ENCODE measurements around the gene ENPP3. TPM values are rescaled to one million over a fixed set of nuclear protein-coding genes. Genes with fewer than 3 reads are reported as not detected.
"Not testable (repeated sequence)": the region's sequence is repeated elsewhere in the genome, so short reads cannot be mapped to it uniquely, and the experiment has no call there.

ENPP3 gene
- total RNA-seq, 1 donor from 2014 or later = 1.6 TPM

DNA sequence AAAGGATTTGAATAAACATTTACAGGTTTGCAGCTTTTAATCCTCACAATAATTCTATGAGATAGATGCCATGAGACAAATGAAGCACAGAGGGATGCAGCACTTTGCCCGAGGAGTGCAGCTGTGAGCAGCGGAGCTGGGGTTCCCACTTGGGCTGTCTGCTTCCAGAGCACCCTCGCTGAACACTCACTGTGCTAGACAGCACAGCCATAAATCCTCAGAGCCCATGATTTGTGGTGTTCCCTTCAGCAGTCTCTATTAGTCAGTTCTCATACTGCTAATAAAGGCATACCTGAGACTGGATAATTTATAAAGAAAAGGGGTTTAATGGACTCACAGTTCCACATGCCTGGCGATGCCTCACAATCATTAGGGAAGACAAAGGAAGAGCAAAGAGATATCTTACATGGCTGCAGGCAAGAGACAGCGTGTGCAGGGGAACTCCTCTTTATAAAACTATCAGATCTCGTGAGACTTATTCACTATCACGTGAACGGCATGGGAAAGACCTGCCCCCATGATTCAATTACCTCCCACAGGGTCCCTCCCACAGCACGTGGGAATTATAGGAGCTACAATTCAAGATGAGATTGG is 99.0 kb downstream of the ENPP3 start:
- no peak for DNase-seq (ENCODE audit: low spot score)

DNA sequence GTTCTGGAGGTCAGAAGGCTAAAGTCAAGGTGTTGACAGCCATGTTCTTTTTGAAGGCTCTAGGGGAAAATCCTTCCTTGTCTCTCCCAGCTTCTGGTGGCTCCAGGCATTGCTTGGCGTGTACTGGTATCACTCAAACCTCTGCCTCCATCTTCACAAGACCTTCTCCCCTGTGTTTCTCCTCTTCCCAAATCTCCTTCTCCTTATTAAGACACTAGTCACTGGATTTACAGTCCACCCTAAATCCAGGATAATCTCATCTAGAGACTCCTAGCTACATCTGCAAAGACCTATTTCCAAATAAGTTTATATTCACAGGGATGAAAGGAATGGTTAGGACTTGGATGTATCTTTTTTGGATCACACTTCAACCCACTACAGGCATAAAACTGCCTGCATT is 99.7 kb downstream of the ENPP3 start:
- no peak for DNase-seq (ENCODE audit: low spot score)

DNA sequence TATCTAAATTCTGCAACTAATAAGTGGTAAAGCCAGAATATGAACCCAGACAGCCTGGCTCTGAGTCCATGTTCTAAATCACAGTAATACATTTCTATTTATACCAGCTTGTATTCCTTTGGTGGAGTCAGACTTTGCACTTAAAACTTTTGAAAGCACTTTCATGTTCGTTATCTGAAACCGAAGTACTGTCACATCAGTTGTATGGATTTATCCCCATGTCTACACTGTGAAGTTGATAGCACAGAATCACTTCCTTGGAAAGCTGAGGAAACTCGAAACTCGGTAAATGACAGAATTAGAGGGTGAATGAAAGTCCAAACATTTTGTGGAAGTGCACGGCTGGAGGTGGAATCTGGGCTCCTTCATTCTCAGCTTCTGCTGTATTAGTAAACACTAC is 102.0 kb downstream of the ENPP3 start:
- no peak for DNase-seq (ENCODE audit: low spot score)

DNA sequence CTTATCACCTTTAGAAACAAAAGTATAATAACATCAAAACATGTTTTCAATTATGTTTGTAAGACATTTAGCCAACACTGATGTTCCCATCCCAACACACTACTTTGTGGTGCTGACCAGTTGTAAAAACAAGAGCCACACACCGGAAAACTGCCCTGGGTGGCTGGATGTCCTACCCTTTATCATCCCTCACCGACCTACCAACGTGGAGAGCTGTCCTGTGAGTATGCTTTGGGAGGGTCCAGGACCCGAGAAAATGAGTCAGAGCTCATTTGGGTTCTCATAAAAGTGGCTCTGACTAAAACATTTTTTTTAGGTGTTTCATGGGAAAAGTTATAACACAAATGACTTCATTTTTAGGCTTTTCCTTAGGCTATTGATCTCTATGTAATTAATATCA is 103.1 kb downstream of the ENPP3 start:
- DNase-seq (ENCODE audit: low spot score) = no peak

DNA sequence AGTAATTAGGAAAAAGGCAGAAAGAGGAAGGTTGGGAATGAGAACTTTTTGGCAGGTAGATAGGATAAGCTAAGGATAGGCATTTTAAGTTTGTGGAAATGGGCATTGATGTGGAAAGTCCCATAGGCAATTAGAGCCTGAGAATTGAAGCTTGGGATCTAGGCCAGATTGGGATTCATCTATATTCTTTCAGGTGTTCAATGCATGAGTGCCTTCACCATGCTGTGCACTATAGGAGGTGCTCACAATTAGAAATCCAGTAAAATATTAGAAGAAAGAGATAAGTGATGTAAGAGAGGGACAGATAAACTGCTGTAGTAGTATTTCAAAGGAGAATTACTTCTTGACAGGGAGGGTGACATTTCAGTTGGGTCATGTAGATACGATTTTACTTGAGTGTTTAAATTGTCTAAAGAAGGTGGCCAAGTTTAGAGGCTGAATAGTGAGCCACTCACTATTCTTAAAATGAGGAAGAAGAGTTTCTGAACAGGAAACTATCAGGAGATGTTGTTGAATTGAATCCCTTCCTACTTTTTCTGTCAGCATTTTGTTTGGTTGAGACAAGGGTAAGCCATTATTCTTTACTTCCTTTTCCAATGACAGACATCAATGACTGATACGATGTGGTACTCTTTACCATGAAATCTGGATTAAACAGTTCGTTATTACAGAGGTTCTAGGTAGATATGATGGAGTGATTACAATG is 104.7 kb downstream of the ENPP3 start:
- no peak for DNase-seq (ENCODE audit: low spot score)

DNA sequence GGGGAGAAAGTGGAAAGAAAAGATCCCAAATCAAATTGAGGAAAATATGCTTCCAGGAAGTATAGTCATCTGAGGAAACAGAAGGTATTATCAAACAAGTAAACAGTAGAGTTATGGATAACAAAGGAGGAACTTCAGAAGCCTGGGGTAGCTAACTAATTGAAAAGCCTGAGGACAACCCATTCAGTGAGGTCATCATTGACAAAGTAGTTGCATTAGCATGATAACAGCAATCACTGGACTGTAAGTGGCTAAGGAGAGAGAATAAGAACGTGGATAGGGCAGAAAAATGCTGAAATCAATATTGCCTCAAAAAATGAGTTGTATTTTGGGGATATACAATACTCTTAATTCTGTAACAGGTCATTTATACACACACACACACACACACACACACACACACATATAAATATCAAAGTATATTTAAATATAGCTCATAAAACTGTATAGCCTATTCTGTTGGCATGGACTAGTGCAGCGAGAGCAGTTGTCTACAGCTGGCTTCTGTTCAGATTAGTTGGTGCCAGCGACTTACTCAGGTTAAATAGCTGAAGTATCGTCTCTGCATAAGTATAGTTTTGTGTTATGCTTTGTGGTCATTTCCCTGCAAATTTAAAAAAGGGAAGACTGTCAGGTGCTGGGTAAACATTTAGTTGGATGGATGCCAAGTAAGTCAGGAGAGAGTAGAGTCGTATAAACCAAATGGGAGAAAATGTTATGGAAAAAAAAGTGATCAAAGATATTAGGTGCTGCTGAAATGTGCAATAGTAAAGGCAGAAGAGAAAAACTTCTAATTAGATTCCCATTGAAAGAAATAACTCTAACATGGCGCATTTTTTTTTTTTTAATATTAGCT is 107.6 kb downstream of the ENPP3 start:
- no peak for DNase-seq (ENCODE audit: low spot score)

DNA sequence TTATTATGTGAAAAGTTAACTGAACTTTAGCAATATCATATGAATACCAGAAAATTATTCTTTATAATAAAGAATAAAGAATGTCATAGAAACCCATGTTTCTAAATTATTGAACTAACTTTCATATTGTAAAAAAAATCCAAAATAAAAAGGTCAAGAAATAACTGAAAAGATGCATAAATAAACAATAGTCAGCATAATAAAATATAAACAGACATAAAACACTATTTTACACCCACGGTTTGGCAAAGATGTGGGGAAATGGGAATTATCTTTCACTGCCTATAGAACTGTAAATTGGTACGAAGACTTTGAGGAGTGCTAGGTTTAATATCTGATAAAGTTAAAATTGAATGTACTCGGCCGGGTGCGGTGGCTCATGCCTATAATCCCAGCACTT is 108.4 kb downstream of the ENPP3 start:
- DNase-seq (ENCODE audit: low spot score) = no peak

DNA sequence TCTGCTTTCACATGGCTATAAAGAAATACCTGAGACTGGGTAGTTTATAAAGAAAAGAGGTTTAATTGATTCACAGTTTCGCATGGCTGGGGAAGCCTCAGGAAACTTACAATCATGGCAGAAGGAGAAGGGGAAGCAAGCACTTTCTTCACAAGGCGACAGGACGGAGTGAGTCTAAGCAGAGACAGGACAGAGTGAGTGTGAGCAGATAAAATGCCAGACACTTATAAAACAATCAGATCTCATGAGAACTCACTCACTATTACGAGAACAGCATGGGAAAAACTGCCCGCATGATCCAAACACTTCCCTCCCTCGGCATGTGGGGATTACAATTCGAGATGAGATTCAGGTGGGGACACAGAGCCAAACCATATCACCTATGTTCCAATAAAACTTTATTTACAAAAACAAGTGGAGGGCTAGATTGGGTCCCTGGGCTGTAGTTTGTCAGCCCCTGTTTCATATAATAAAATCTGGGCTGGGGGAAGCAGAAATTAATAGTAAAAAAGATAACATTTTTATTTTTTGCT is 110.8 kb downstream of the ENPP3 start:
- DNase-seq (ENCODE audit: low spot score) = no peak

DNA sequence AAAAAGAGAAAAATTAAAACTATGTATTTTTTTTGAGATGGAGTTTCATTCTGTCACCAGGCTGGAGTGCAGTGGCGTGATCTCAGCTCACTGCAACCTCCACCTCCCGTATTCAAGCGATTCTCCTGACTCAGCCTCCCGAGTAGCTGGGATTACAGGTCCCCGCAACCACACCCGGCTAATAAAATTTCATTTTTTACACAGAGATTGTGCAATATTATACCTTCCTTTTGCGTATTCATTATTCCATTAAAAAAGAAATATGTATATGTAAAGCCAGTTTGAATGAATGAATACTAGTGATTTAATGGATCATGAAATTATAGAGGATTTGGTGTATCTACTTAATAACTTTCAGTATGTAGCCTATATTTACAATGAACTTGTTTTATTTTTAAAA is 111.9 kb downstream of the ENPP3 start:
- DNase-seq (ENCODE audit: low spot score) = no peak

DNA sequence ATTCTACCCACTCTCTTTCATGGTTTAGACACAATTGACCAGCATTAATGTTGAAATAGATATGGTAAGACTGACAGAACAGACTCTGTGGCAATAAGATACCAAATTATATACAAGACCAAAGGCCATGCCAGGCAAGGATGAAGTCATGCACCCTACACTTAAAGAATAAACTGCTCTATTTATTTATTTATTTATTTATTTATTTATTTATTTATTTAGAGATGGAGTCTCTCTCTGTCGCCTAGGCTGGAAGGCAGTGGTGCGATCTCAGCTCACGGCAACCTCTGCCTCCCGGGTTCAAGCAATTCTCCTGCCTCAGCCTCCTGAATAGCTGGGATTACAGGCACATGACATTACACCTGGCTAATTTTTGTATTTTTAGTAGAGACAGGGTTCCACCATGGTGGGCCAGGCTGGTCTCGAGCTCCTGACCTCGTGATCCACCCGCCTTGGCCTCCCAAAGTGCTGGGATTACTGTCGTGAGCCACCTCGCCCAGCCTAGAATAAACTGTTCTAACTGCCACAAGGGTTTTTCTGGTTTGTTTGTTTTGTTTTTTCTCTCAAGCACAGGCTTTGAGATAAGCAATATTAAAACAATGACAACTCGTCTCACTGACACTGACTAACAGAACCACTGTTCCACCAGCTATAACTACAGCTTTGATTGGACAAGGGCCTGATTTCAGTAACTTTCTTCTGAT is 114.1 kb downstream of the ENPP3 start:
- DNase-seq (ENCODE audit: low spot score) = not testable (repeated sequence)

DNA sequence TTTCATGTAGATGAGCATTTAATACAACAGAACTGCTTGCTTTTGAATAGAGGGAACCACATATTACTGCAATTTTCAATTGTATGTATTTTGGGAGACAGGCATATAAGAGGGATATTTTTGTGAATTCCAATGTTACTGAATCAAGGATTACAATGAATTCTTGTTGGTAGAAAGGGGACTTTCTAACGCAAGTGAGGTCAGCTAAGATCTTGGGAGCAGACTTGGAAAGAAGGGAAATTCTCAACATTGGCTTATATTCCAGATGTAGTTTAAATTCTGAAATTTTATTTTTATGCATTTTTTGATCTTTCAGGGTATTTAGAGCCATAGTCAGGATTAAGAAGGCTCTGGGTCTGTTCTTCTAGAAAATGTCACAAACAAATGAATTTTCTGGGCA is 117.0 kb downstream of the ENPP3 start:
- DNase-seq (ENCODE audit: low spot score) = no peak

DNA sequence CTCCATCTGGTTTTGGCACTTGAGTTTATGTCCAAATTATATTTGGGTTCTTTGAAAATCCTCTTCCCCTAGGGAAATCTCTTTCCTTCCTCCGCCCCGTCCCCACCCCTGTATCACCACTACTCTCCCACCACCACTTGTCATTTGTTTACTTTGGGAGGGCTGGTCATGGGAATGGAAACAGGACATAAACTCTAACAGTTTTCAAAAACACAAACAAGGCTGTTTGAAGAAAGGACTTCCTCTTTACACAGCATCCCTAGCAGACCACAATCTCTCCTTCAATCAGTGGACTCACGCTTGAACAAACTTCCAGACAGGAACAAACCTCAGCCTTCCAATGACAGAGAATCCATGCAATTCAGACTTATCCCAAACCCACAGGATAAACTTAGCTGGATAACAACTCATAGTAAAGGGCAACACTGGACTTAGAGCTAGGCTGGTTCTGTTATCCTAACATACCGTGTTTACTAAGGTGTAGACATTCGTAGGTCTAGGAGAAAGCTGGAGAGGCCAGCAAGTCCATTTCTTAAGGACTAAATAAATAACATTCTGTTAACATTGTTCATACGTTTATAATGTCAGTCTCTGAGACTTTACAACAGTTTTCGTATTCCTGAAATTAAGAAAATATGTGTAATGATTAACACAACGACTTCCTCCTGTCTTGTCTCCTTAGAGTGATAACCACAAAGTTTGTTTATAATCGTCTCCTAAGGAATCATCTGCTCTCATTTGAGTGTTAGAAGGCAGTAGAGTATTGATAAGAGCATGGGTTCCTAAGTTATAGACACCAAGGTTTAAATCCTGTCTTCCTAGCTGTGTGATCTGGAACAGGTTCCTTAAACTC is 117.8 kb downstream of the ENPP3 start:
- DNase-seq (ENCODE audit: low spot score) = no peak

DNA sequence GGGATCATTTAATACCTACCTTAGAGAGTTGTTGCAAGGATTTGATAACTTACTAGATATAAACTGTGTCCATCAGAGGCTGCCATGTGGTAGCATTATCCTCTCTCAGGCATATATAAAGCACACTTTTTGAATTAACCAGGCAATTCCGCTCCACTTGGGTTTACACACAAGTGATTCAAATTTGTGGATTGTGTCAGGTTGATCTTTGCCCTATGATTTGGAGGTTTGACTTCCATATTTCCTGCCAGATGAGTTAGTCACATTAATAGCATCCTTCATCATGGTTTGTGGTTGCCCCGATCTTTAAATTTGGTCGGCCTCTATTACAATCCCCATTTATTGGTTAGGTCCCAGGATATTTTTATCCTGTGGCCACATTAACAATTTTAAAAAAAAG is 118.5 kb downstream of the ENPP3 start:
- DNase-seq (ENCODE audit: low spot score) = no peak

DNA sequence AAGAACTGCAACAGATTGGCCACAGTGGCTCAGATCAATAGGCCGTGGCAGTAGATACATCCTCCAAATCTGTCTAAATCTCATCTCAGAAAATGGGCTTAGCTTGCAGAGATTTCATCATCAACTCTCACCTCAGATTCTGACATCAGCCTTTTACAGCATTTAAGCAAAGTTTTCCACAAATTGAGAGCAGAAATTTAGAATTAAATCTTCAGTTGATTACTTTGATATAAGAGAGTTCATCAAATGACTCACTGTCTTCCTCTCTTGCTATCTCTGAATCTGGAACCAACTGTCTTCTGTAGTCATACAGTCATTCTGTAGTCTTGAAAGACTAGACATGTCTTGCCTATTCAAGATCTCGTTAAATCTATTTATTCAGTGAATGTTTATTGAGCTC is 118.9 kb downstream of the ENPP3 start:
- DNase-seq (ENCODE audit: low spot score) = no peak

DNA sequence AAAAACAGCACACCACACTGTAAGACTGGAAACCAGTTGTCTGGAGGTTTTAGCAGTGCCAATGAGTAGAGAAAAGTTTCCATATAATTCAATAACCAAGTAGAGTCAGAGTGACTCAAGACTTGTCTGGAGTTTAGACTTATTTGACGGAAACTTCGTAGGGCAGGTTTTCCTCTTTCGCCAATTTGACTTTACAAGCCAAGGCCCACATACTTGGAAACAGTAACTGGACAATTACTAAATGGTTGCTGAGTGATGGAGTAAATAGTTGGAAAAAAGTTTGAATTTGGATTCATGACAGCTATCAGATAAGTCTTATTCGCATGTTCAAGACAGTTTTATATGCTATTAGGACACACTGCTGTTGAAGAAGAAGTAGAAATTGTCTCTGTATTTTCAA is 121.8 kb downstream of the ENPP3 start:
- DNase-seq (ENCODE audit: low spot score) = no peak

DNA sequence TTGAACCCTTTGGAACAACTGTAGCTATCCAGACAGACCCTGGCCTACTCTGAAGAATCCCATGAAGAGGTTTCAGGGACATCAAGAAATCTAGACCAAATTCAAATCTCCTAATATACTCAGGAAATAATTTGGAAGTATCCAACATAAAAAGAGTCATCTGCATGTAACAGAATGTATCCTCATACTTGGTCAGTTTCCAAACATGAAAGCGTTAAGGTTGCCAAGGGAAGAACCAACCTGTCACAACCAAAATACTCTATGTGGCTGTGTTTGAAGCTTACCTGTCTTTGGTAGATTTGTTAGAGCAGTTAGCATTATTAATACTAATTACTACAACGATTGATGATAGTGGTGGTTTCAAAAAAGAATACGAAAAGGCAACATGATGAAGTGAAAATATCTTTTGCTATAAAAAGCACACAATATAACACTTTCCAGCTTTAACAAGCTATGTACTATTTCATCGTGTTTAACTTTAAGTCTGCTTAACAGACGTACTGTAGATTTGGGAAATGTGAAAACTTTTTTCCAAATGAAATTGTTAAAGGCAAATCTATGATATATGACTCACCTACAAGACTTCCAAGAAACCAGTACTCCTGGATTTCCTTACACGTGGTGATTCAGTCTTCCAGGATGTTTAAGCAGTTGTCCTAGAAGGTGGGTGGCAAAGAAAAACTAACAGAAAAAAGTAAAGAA is 124.1 kb downstream of the ENPP3 start:
- DNase-seq (ENCODE audit: low spot score) = no peak

DNA sequence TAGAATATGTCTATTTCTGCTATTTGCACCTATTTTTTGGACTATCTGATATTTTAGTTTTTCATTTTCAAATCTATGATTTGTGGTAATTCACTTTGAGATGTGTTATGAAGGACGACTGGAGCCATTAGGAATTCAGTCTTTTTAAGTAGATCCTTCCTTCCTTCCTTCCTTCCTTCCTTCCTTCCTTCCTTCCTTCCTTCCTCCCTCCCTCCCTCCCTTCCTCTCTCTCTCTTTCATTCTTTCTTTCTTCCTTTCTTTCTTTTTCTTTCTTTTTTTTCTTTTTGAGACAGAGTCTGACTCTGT is 124.6 kb downstream of the ENPP3 start:
- DNase-seq (ENCODE audit: low spot score) = no peak

DNA sequence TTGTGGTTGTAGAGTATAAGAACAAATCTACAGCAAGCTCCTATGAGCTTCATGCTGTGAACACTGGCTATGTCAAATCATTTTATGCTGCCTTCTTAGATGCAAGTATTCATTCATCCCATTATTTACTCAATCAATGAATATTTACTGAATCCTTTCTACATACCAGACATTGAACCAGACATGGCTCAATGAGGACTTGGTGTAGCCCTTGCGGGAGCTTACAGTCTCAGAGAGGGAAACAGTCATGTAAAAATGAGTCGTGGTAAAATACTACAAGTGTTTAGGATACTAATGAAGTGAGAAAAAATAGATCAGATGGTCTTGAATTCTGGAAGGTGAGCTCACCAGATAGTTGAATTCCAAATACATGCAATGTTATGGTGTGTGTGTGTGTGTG is 125.9 kb downstream of the ENPP3 start:
- DNase-seq (ENCODE audit: low spot score) = no peak

DNA sequence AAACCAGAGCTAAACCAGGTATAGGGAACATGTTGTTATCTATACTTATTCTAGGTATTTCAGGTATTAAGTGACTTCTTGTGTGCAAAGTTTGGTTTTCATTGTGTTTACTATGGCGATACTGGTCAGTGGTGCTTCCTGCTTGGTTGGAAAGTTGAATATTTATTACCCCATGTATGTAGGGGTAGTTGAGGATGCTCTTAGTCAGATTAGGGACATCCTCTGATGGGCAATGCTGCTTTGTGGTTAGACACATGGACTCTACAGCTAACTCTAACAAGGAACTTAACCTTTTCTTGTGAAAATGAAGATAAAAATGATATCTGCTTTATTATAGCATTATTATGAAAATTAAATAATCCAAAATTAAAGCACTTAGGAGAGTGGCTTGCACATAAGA is 126.6 kb downstream of the ENPP3 start:
- DNase-seq (ENCODE audit: low spot score) = no peak

DNA sequence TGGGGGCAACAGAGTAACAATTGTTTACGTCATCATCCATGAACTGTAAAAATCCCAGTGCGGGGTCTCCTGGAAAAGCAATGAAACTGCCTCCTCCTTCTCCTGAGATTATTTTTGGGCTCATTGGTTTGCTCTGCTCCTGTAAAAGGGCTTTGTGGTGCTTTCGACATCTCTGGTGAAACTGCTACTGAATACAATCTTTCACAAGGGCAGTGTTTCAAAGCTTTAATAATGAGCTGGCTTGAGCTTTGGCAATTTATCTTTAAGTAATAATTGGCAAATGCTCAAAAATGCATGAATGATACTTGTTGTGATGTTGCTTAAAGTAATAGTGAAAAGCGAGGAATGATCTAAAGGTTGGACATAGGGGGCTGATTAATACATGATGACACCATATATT is 127.2 kb downstream of the ENPP3 start:
- no peak for DNase-seq (ENCODE audit: low spot score)
